Panc1 (cell line): Measurements from ENCODE around the gene SHC4.

Experiments
- CTCF ChIP-seq: fragments of 450-650 bp; IDR thresholded peaks from 2 replicates; pipeline ENCODE4 v1.5.1; 2017; ENCODE audit warnings: mild to moderate bottlenecking
- POLR2AphosphoS5 ChIP-seq: IDR thresholded peaks from 2 replicates; pipeline ENCODE4 v1.6.1; 2012; ENCODE audit warnings: mild to moderate bottlenecking, low read depth, low read length, moderate library complexity
- SIN3A ChIP-seq: IDR thresholded peaks from 2 replicates; pipeline ENCODE4 v1.6.1; 2012; ENCODE audit warnings: low read depth, mild to moderate bottlenecking, low read length, moderate library complexity, borderline replicate concordance; ENCODE audit not compliant: insufficient read depth
- TCF7L2 ChIP-seq: IDR thresholded peaks from 2 replicates; pipeline ENCODE4 v1.6.1; 2011; ENCODE audit warnings: mild to moderate bottlenecking, low read depth, low read length, inconsistent platforms
- TF ChIP-seq, protein P1 (sequence below), 2 experiments: IDR thresholded peaks; 2 replicates each; pipeline ENCODE4 v1.6.1; 2011 to 2012; ENCODE audit warnings: low read depth in 2 of 2, control low read depth in 1 of 2, low read length in 1 of 2, mild to moderate bottlenecking in 1 of 2, moderate library complexity in 1 of 2; ENCODE audit not compliant: insufficient read depth in 1 of 2

DNA sequence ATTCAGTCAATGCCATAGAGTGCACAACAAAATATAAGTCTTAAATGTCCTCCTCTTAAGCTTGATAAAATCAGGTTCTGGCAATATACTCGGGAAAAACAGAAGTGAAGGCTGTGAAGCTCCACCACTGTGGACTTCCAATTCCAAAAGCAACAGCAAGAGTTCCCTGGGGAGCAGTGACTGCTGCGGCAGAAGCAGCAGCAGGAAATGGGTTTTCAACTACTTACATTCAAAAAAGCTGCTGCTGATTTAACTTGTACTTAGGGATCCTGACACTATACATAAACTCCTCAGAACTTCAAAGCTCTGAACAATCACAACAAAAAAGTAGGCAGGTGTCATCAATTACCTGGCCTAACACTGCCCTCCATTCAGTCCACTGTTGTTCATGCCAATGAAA, 157.6 kb downstream of the SHC4 start:
- TF ChIP-seq CTCF = no peak
- TF ChIP-seq POLR2AphosphoS5 = no peak
- TF ChIP-seq, protein P1, sequence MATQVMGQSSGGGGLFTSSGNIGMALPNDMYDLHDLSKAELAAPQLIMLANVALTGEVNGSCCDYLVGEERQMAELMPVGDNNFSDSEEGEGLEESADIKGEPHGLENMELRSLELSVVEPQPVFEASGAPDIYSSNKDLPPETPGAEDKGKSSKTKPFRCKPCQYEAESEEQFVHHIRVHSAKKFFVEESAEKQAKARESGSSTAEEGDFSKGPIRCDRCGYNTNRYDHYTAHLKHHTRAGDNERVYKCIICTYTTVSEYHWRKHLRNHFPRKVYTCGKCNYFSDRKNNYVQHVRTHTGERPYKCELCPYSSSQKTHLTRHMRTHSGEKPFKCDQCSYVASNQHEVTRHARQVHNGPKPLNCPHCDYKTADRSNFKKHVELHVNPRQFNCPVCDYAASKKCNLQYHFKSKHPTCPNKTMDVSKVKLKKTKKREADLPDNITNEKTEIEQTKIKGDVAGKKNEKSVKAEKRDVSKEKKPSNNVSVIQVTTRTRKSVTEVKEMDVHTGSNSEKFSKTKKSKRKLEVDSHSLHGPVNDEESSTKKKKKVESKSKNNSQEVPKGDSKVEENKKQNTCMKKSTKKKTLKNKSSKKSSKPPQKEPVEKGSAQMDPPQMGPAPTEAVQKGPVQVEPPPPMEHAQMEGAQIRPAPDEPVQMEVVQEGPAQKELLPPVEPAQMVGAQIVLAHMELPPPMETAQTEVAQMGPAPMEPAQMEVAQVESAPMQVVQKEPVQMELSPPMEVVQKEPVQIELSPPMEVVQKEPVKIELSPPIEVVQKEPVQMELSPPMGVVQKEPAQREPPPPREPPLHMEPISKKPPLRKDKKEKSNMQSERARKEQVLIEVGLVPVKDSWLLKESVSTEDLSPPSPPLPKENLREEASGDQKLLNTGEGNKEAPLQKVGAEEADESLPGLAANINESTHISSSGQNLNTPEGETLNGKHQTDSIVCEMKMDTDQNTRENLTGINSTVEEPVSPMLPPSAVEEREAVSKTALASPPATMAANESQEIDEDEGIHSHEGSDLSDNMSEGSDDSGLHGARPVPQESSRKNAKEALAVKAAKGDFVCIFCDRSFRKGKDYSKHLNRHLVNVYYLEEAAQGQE (IDR thresholded peaks at IDR 0.05; ENCODE audit: insufficient read depth in 1 of 2, low read depth in 2 of 2, low read length in 1 of 2) = no peak
- no peak for TF ChIP-seq SIN3A
- no peak for TF ChIP-seq TCF7L2
